ENCODE data around the gene TBC1D22B.

TBC1D22B gene

GRCh38 chr6:37369321-37370201, 112.0 kb downstream of the TBC1D22B start:
- no peak for DNase-seq (ENCODE audit: insufficient read length, low spot score)

GRCh38 chr6:37371154-37372083, 113.8 kb downstream of the TBC1D22B start:
- DNase-seq (ENCODE audit: insufficient read length, low spot score) (no peak), FAIRE-seq (no peak)
- no peak for TF ChIP-seq TAF1 (IDR thresholded peaks at IDR 0.05; ENCODE audit: low read depth, low read length)
- TF ChIP-seq SPI1 (IDR thresholded peaks at IDR 0.05; ENCODE audit: low read depth, low read length) = no peak
- TF ChIP-seq PAX5 (IDR thresholded peaks at IDR 0.05; ENCODE audit: insufficient read depth, low read length, severe bottlenecking) = no peak
- TF ChIP-seq POU2F2 (IDR thresholded peaks at IDR 0.05; ENCODE audit: low read depth, low read length) = no peak
- no peak for TF ChIP-seq POLR2AphosphoS5 (IDR thresholded peaks at IDR 0.05; ENCODE audit: low read depth, low read length)
- TF ChIP-seq POLR2A (IDR thresholded peaks at IDR 0.05; ENCODE audit: low read depth, low read length) = no peak

More at GRCh38 chr6:37369321-37370201, 112.0 kb downstream of the TBC1D22B start:
- no peak for TF ChIP-seq POU2F2 (IDR thresholded peaks at IDR 0.05; ENCODE audit: low read depth, low read length)
- no peak for FAIRE-seq

GRCh38 chr6:37372116-37372515, 114.5 kb downstream of the TBC1D22B start:
- FAIRE-seq = no peak

GRCh38 chr6:37373822-37374471, 116.4 kb downstream of the TBC1D22B start:
- DNase-seq (ENCODE audit: insufficient read length, low spot score) (no peak), FAIRE-seq (no peak)
- no peak for TF ChIP-seq POU2F2 (IDR thresholded peaks at IDR 0.05; ENCODE audit: low read depth, low read length)
- no peak for TF ChIP-seq SPI1 (IDR thresholded peaks at IDR 0.05; ENCODE audit: low read depth, low read length)

More at GRCh38 chr6:37372116-37372515, 114.5 kb downstream of the TBC1D22B start:
- DNase-seq (ENCODE audit: insufficient read length, low spot score) = no peak
- TF ChIP-seq POU2F2 (IDR thresholded peaks at IDR 0.05; ENCODE audit: low read depth, low read length) (no peak), TAF1 (IDR thresholded peaks at IDR 0.05; ENCODE audit: low read depth, low read length) (no peak), POLR2A (IDR thresholded peaks at IDR 0.05; ENCODE audit: low read depth, low read length) (no peak), PAX5 (IDR thresholded peaks at IDR 0.05; ENCODE audit: insufficient read depth, low read length, severe bottlenecking) (no peak), POLR2AphosphoS5 (IDR thresholded peaks at IDR 0.05; ENCODE audit: low read depth, low read length) (no peak), SPI1 (IDR thresholded peaks at IDR 0.05; ENCODE audit: low read depth, low read length) (no peak)

- DNase-seq (ENCODE audit: insufficient read length, low spot score) (no peak), FAIRE-seq (no peak)
- TF ChIP-seq POLR2AphosphoS5 (IDR thresholded peaks at IDR 0.05; ENCODE audit: low read depth, low read length) (no peak), POU2F2 (IDR thresholded peaks at IDR 0.05; ENCODE audit: low read depth, low read length) (no peak), PAX5 (IDR thresholded peaks at IDR 0.05; ENCODE audit: insufficient read depth, low read length, severe bottlenecking) (no peak), POLR2A (IDR thresholded peaks at IDR 0.05; ENCODE audit: low read depth, low read length) (no peak), SPI1 (IDR thresholded peaks at IDR 0.05; ENCODE audit: low read depth, low read length) (no peak), TAF1 (IDR thresholded peaks at IDR 0.05; ENCODE audit: low read depth, low read length) (no peak)
Observed at GRCh38 chr6:37375376-37375775, 117.8 kb downstream of the TBC1D22B start.

- FAIRE-seq = no peak
- TF ChIP-seq TAF1 (IDR thresholded peaks at IDR 0.05; ENCODE audit: low read depth, low read length) = no peak
- no peak for TF ChIP-seq PAX5 (IDR thresholded peaks at IDR 0.05; ENCODE audit: insufficient read depth, low read length, severe bottlenecking)
- TF ChIP-seq POU2F2 (IDR thresholded peaks at IDR 0.05; ENCODE audit: low read depth, low read length) = no peak
- TF ChIP-seq SPI1 (IDR thresholded peaks at IDR 0.05; ENCODE audit: low read depth, low read length) = no peak
- no peak for TF ChIP-seq POLR2AphosphoS5 (IDR thresholded peaks at IDR 0.05; ENCODE audit: low read depth, low read length)
- TF ChIP-seq POLR2A (IDR thresholded peaks at IDR 0.05; ENCODE audit: low read depth, low read length) = no peak
- DNase-seq (ENCODE audit: insufficient read length, low spot score) = no peak
Observed at GRCh38 chr6:37376078-37376743, 118.6 kb downstream of the TBC1D22B start.

- peak; percentile 86 for FAIRE-seq
- peak; percentile 47 for DNase-seq (ENCODE audit: insufficient read length, low spot score)
Observed at GRCh38 chr6:37381579-37381978, 124.0 kb downstream of the TBC1D22B start.

More at GRCh38 chr6:37381579-37381978, 124.0 kb downstream of the TBC1D22B start:
- no peak for TF ChIP-seq SPI1 (IDR thresholded peaks at IDR 0.05; ENCODE audit: low read depth, low read length)
- TF ChIP-seq PAX5 (IDR thresholded peaks at IDR 0.05; ENCODE audit: insufficient read depth, low read length, severe bottlenecking) = no peak
- no peak for TF ChIP-seq TAF1 (IDR thresholded peaks at IDR 0.05; ENCODE audit: low read depth, low read length)

All from GM12891 (cell line).